ENCODE data around the gene PDZRN4.

DNA sequence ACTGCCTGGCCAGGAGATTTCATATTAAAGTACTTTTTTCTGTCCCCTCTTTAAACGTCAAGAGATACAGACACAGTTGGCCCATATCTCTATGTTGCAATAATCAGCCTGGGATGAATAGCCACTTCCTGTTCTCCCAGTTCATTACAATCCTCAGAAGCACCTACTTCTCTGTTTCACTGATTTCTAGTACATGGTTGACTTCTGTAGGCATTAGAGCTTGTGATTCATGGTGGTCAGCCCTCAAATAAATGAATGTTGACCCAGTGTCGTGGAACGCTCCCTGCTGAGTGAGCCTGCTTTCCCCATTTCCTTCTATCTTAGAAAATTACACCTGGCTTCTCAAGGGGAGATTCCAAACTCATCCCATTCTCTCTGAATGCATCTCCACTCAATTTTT, 416.7 kb downstream of the PDZRN4 start:
- TF ChIP-seq, protein P1, sequence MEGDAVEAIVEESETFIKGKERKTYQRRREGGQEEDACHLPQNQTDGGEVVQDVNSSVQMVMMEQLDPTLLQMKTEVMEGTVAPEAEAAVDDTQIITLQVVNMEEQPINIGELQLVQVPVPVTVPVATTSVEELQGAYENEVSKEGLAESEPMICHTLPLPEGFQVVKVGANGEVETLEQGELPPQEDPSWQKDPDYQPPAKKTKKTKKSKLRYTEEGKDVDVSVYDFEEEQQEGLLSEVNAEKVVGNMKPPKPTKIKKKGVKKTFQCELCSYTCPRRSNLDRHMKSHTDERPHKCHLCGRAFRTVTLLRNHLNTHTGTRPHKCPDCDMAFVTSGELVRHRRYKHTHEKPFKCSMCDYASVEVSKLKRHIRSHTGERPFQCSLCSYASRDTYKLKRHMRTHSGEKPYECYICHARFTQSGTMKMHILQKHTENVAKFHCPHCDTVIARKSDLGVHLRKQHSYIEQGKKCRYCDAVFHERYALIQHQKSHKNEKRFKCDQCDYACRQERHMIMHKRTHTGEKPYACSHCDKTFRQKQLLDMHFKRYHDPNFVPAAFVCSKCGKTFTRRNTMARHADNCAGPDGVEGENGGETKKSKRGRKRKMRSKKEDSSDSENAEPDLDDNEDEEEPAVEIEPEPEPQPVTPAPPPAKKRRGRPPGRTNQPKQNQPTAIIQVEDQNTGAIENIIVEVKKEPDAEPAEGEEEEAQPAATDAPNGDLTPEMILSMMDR (conservative IDR thresholded peaks at IDR 0.05; ENCODE audit: low read length) = no peak
- TF ChIP-seq EZH2phosphoT487 (IDR thresholded peaks at IDR 0.05; ENCODE audit: borderline replicate concordance) = no peak
